Caco-2 (cell line): ENCODE results near the gene LHX2. TPM values are rescaled to one million over a fixed set of nuclear protein-coding genes. Genes with fewer than 3 reads are reported as not detected.

Source experiments
- BruUV-seq: library from RNA; stranded (reverse); fragments of 400-500 nt; replicated peaks from 2 replicates; lab custom pipeline; 2021; lab: Mats Ljungman, UMichigan
- CTCF ChIA-PET: fragments of 300-600 bp; sonication (Branson Sonifier 250); formaldehyde crosslinking; loops from one replicate; lab custom pipeline; 2022; ENCODE audit warnings: antibody characterized with exemption; lab: Charles Lee
- POLR2A ChIA-PET: fragments of 300-600 bp; sonication (Branson Sonifier 250); formaldehyde crosslinking; loops from one replicate; lab custom pipeline; 2022; ENCODE audit warnings: antibody characterized with exemption; lab: Charles Lee
- DNase-seq, 2 experiments: peaks; one replicate each; pipeline versions ENCODE4 v3.0.0 to v3.0.0-alpha.2; 2020 to 2022
- H3K27me3 ChIP-seq: replicated peaks from 2 replicates; pipeline ENCODE4 v1.6.0; 2011; ENCODE audit warnings: low read length; ENCODE audit not compliant: control insufficient read depth, insufficient read depth
- H3K36me3 ChIP-seq: 2 replicates; pipeline ENCODE4 v1.5.1; 2011; ENCODE audit warnings: low read length; ENCODE audit not compliant: control insufficient read depth, insufficient read depth
- H3K4me1 ChIP-seq: fragments of 250-450 bp; sonication (Bioruptor Pico); 2 replicates; pipeline ENCODE4 v1.5.1; 2020; ENCODE audit warnings: mild to moderate bottlenecking
- H3K4me3 ChIP-seq: 2 replicates; pipeline ENCODE4 v1.5.1; 2011; ENCODE audit warnings: low read depth, mild to moderate bottlenecking, control low read depth, low read length
- H3K9me3 ChIP-seq: fragments of 250-450 bp; sonication (Bioruptor Pico); 2 replicates; pipeline ENCODE4 v1.5.1; 2020; ENCODE audit warnings: mild to moderate bottlenecking, moderate library complexity
- H3K27ac Mint-ChIP-seq: one replicate; pipeline ENCODE4 v1.8.0; 2022; ENCODE audit warnings: mixed read lengths; ENCODE audit not compliant: unreplicated experiment
- H3K27me3 Mint-ChIP-seq: one replicate; pipeline ENCODE4 v1.8.0; 2022; ENCODE audit warnings: mixed read lengths; ENCODE audit not compliant: insufficient read depth, unreplicated experiment
- H3K36me3 Mint-ChIP-seq: one replicate; pipeline ENCODE4 v1.8.0; 2022; ENCODE audit warnings: mild to moderate bottlenecking, mixed read lengths; ENCODE audit not compliant: insufficient read depth, unreplicated experiment
- H3K4me1 Mint-ChIP-seq: one replicate; pipeline ENCODE4 v1.8.0; 2022; ENCODE audit warnings: low read depth, mixed read lengths; ENCODE audit not compliant: unreplicated experiment
- H3K4me3 Mint-ChIP-seq: one replicate; pipeline ENCODE4 v1.8.0; 2022; ENCODE audit warnings: mild to moderate bottlenecking, moderate library complexity, mixed read lengths; ENCODE audit not compliant: unreplicated experiment
- H3K9me3 Mint-ChIP-seq: one replicate; pipeline ENCODE4 v1.8.0; 2022; ENCODE audit warnings: mixed read lengths; ENCODE audit not compliant: unreplicated experiment
- intact Hi-C: fragments of 100-400 bp; cut with micrococcal nuclease; formaldehyde crosslinking; loops from one replicate; pipeline ENCODE4 v1.10.0; 2022; ENCODE audit not compliant: unreplicated experiment
- total RNA-seq: library from RNA; stranded (reverse); gene quantifications from 2 replicates; pipeline ENCODE4 v1.2.3, GENCODE V29; 2022
- TF ChIP-seq, protein P1 (sequence below), 2 experiments: fragments of 200-600 bp in 1 of 2; IDR thresholded peaks; 1 replicate in 1 of 2; 2 replicates in 1 of 2; pipeline versions ENCODE4 v1.5.1 to v1.8.0; 2011 to 2022; ENCODE audit warnings: antibody characterized with exemption in 1 of 2, control low read depth in 1 of 2, inconsistent platforms in 1 of 2, low read depth in 1 of 2, low read length in 1 of 2, mild to moderate bottlenecking in 1 of 2, moderate library complexity in 1 of 2; ENCODE audit not compliant: insufficient read depth in 1 of 2, severe bottlenecking in 1 of 2, unreplicated experiment in 1 of 2

LHX2 gene
- total RNA-seq, 1 experiment from 2014 or later, result 4.0 TPM

- Mint-ChIP-seq H3K4me3 (no peak overlapping the region), H3K27me3 (no peaks in the 10 kb centered on the region), H3K27ac (no peak overlapping the region), H3K4me1 (peaks cover 13% of the 10 kb centered on the region), H3K36me3 (peaks cover 6% of the 10 kb centered on the region), H3K9me3 (no peaks in the 10 kb centered on the region)
- Histone ChIP-seq H3K27me3 (no peaks in the 10 kb centered on the region), H3K36me3 (no peaks in the 10 kb centered on the region), H3K4me3 (no peak overlapping the region), H3K4me1 (no peaks in the 10 kb centered on the region; the same call in 1 of the 2 replicates), H3K9me3 (no peaks in the 10 kb centered on the region)
- no TSS peak for BruUV-seq
- intact Hi-C loops, result no loop called here
- POLR2A ChIA-PET, result no interaction called here
- CTCF ChIA-PET, result interaction anchor here (0.6 to 1.0 kb wide), 2 partner anchors 123 to 639 kb away, joined by 3 to 8 read pairs; no protein-coding TSS in a partner anchor
- peak in 1 of 2 experiments; percentile 51 for DNase-seq
- TF ChIP-seq, protein P1, sequence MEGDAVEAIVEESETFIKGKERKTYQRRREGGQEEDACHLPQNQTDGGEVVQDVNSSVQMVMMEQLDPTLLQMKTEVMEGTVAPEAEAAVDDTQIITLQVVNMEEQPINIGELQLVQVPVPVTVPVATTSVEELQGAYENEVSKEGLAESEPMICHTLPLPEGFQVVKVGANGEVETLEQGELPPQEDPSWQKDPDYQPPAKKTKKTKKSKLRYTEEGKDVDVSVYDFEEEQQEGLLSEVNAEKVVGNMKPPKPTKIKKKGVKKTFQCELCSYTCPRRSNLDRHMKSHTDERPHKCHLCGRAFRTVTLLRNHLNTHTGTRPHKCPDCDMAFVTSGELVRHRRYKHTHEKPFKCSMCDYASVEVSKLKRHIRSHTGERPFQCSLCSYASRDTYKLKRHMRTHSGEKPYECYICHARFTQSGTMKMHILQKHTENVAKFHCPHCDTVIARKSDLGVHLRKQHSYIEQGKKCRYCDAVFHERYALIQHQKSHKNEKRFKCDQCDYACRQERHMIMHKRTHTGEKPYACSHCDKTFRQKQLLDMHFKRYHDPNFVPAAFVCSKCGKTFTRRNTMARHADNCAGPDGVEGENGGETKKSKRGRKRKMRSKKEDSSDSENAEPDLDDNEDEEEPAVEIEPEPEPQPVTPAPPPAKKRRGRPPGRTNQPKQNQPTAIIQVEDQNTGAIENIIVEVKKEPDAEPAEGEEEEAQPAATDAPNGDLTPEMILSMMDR (IDR thresholded peaks at IDR 0.05; ENCODE audit: insufficient read depth in 1 of 2, low read depth in 1 of 2, low read length in 1 of 2, severe bottlenecking in 1 of 2, unreplicated experiment in 1 of 2), result peak; percentile 59 to 84
These were observed 29.6 kb downstream of the LHX2 start for GRCh38 chr9:124040935-124041816.

GRCh38 chr9:124041817-124042116 lies 30.2 kb downstream of the LHX2 start:
- ChIA-PET CTCF (no interaction called here), POLR2A (no interaction called here)
- peaks cover 1% of the 10 kb centered on the region for H3K36me3 Mint-ChIP-seq
- H3K27me3 Mint-ChIP-seq, result no peaks in the 10 kb centered on the region
- TF ChIP-seq, protein P1 (IDR thresholded peaks at IDR 0.05; ENCODE audit: insufficient read depth in 1 of 2, low read depth in 1 of 2, low read length in 1 of 2, severe bottlenecking in 1 of 2, unreplicated experiment in 1 of 2), result no peak
- intact Hi-C loops, result no loop called here
- H3K9me3 ChIP-seq, result no peaks in the 10 kb centered on the region
- DNase-seq, result no peak
- BruUV-seq, result no TSS peak
- no peak overlapping the region for H3K4me3 Mint-ChIP-seq
- no peak overlapping the region for H3K27ac Mint-ChIP-seq
- no peaks in the 10 kb centered on the region for H3K36me3 ChIP-seq
- no peaks in the 10 kb centered on the region for H3K27me3 ChIP-seq
- H3K4me1 ChIP-seq, result no peaks in the 10 kb centered on the region; the same call in 1 of the 2 replicates
- no peaks in the 10 kb centered on the region for H3K9me3 Mint-ChIP-seq
- peaks cover 13% of the 10 kb centered on the region for H3K4me1 Mint-ChIP-seq
- no peak overlapping the region for H3K4me3 ChIP-seq

DNA sequence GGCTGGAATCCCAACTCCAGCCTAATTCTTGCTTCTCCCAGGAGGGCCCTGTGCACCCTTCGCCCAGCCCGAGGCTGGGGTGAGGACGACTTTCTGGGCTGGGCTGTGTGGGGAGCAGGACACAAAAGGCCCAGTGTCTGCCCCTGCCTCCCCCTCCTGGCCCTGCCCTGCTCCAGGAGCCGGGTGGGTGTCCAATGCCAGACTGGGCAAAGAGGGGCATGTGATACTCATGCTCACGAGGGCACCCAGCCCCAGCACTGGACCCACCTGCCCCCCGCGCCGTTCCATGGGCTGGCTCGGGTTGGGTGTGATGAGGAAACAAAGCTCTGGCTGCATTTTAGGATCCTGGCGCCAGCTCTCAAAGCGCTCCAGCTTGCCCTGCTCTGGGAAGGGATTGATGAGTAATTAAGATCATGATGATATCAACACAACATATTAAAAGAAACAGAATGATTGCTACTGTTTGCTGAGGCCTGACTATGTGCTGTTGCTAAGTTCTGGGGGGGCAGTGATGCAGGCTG lies 30.7 kb downstream of the LHX2 start:
- no TSS peak for BruUV-seq
- POLR2A ChIA-PET, result no interaction called here
- Mint-ChIP-seq H3K27ac (no peak overlapping the region), H3K27me3 (peaks cover 3% of the 10 kb centered on the region), H3K4me3 (no peak overlapping the region), H3K36me3 (no peaks in the 10 kb centered on the region), H3K9me3 (no peaks in the 10 kb centered on the region), H3K4me1 (peaks cover 13% of the 10 kb centered on the region)
- CTCF ChIA-PET, result no interaction called here
- H3K36me3 ChIP-seq, result no peaks in the 10 kb centered on the region
- DNase-seq, result no peak
- H3K4me3 ChIP-seq, result no peak overlapping the region
- H3K27me3 ChIP-seq, result no peaks in the 10 kb centered on the region
- intact Hi-C loops, result no loop called here
- H3K4me1 ChIP-seq, result no peaks in the 10 kb centered on the region; the same call in 1 of the 2 replicates
- no peaks in the 10 kb centered on the region for H3K9me3 ChIP-seq
- TF ChIP-seq, protein P1 (IDR thresholded peaks at IDR 0.05; ENCODE audit: insufficient read depth in 1 of 2, low read depth in 1 of 2, low read length in 1 of 2, severe bottlenecking in 1 of 2, unreplicated experiment in 1 of 2), result no peak
